Bronchial epithelial cell (primary cell): ENCODE results near the gene TSPYL6. TPM values are rescaled to one million over a fixed set of nuclear protein-coding genes. Genes with fewer than 3 reads are reported as not detected.

ENCODE experiments used
- DNase-seq: peaks from one replicate; pipeline ENCODE4 v3.0.0-alpha.2; 2010; ENCODE audit warnings: low read depth
- FAIRE-seq: peaks from 2 replicates; lab custom pipeline; 2011; peaks lifted over from hg19 to GRCh38; lab: Jason Lieb, UNC
- H3K27me3 ChIP-seq: 2 replicates; pipeline ENCODE4 v1.5.1; 2011; ENCODE audit warnings: low read length; ENCODE audit not compliant: control insufficient read depth, insufficient read depth
- H3K36me3 ChIP-seq: 2 replicates; pipeline ENCODE4 v1.5.1; 2011; ENCODE audit warnings: low read length; ENCODE audit not compliant: control insufficient read depth, insufficient read depth
- H3K4me3 ChIP-seq: 2 replicates; pipeline ENCODE4 v1.5.1; 2011; ENCODE audit warnings: mild to moderate bottlenecking, low read depth, low read length, control low read depth
- CTCF ChIP-seq: IDR thresholded peaks from 2 replicates; pipeline ENCODE4 v1.5.1; 2011; ENCODE audit warnings: mild to moderate bottlenecking, moderate library complexity, low read length, control low read depth, inconsistent platforms; ENCODE audit not compliant: insufficient read depth, severe bottlenecking
- total RNA-seq: library from RNA; depleted of rRNA; stranded (reverse); fragments of >200 nt; gene quantifications from 2 replicates; pipeline ENCODE4 v1.2.1, GENCODE V29; 2014

Gene TSPYL6
- total RNA-seq, 1 donor from 2014 or later, result not detected

DNA sequence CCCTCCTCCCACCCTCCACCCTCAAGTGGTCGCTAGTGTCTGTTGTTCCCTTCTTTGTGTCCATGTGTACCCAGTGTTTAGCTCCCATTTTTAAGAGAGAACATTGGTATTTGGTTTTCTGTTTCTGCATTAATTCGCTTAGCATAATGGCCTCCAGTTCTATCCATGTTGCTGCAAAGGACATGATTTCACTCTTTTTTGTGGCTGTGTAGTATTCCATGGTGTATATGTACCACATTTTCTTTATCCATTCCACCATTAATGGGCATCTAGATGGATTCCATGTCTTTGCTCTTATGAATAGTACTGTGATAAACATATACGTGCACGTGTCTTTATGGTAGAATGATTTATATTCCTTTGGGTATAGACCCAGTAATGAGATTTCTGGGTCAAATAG is 42.9 kb downstream of the TSPYL6 start:
- no peak overlapping the region for H3K4me3 ChIP-seq
- no peaks in the 10 kb centered on the region for H3K27me3 ChIP-seq
- no peak for TF ChIP-seq CTCF
- FAIRE-seq (no peak), DNase-seq (no peak)
- no peaks in the 10 kb centered on the region for H3K36me3 ChIP-seq

- DNase-seq (peak; percentile 89), FAIRE-seq (no peak)
- H3K4me3 ChIP-seq, result no peak overlapping the region
Measured at GRCh38 chr2:54212456-54212855, 43.6 kb downstream of the TSPYL6 start.

DNA sequence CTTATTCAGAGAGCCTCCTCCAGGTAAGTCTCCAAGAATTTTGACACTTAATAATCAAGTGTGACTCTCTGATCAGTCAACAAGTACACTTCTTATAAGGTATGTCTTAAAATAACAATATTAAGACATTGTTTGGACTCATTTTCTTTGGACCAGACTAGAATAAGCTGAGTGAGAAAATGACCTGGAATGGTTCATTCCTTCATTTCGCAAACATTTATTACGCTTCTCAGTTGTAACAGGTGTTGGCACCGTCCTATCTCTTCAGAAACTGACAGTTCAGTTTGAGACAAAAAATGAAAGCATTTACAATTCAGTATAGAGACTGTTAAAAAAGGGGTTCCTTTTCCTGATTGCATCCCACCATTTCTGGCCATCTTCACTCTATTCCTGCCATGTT is 46.6 kb downstream of the TSPYL6 start:
- Histone ChIP-seq H3K27me3 (no peaks in the 10 kb centered on the region), H3K36me3 (no peaks in the 10 kb centered on the region), H3K4me3 (no peak overlapping the region)
- FAIRE-seq (no peak), DNase-seq (no peak)
- TF ChIP-seq CTCF, result no peak

More at GRCh38 chr2:54212456-54212855, 43.6 kb downstream of the TSPYL6 start:
- Histone ChIP-seq H3K27me3 (no peaks in the 10 kb centered on the region), H3K36me3 (no peaks in the 10 kb centered on the region)
- TF ChIP-seq CTCF, result no peak

GRCh38 chr2:54208364-54209240 is 47.4 kb downstream of the TSPYL6 start:
- FAIRE-seq (no peak), DNase-seq (no peak)
- Histone ChIP-seq H3K4me3 (no peak overlapping the region), H3K36me3 (no peaks in the 10 kb centered on the region), H3K27me3 (no peaks in the 10 kb centered on the region)
- TF ChIP-seq CTCF, result no peak

DNA sequence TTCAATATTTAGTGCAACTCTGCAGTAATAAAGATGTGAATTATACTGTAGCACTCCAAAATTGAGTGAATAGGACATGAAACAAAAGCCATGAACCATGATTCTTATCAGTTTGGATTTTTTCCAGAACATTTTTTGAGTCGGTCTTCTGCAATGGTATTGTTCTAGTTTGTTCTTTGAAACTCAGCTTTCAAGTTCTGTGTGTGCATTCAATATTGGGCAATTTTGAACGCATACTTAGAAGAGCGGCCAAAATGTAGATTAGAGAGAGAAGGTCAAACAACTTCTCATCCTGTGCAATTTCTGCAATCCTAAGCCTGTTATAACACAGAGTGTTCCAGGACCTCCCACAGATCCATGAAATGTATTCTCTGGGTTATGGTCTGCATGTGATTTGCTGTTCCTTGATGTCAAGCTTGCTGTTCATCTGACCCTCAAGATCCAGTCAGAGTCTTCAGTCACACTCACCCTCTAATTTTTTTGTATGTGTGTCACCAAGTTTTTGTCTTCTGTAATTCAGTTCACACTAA is 48.3 kb downstream of the TSPYL6 start:
- TF ChIP-seq CTCF, result no peak
- no peaks in the 10 kb centered on the region for H3K27me3 ChIP-seq
- FAIRE-seq, result no peak
- no peaks in the 10 kb centered on the region for H3K36me3 ChIP-seq
- no peak overlapping the region for H3K4me3 ChIP-seq
- peak; percentile 32 for DNase-seq
